HTR-8/SVneo (cell line): ENCODE results near the gene GIMD1.
"Not testable (repeated sequence)": the region's sequence is repeated elsewhere in the genome, so short reads cannot be mapped to it uniquely, and the experiment has no call there.

Experiments
- DNase-seq: peaks from one replicate; pipeline ENCODE4 v3.0.0; 2011; ENCODE audit warnings: low spot score, mixed read lengths; ENCODE audit not compliant: insufficient read length
- FAIRE-seq: peaks from 2 replicates; lab custom pipeline; 2011; peaks lifted over from hg19 to GRCh38; lab: Jason Lieb, UNC

Gene GIMD1

GRCh38 chr4:106353786-106354185, 14.8 kb downstream of the GIMD1 start:
- FAIRE-seq (no peak), DNase-seq (no peak)

GRCh38 chr4:106351016-106351415, 17.6 kb downstream of the GIMD1 start:
- DNase-seq (no peak), FAIRE-seq (no peak)

- no peak for FAIRE-seq
Observed at GRCh38 chr4:106347167-106347566, 21.4 kb downstream of the GIMD1 start.

GRCh38 chr4:106344647-106344970, 24.0 kb downstream of the GIMD1 start:
- no peak for DNase-seq
- no peak for FAIRE-seq

More at GRCh38 chr4:106347167-106347566, 21.4 kb downstream of the GIMD1 start:
- no peak for DNase-seq

- DNase-seq, result no peak
- FAIRE-seq, result no peak
Observed at GRCh38 chr4:106343865-106344646, 24.5 kb downstream of the GIMD1 start.

- FAIRE-seq, result no peak
- DNase-seq, result no peak
Observed at GRCh38 chr4:106340774-106341173, 27.8 kb downstream of the GIMD1 start.

GRCh38 chr4:106339431-106339830, 29.1 kb downstream of the GIMD1 start:
- no peak for DNase-seq
- no peak for FAIRE-seq

- FAIRE-seq (no peak), DNase-seq (no peak)
Observed at GRCh38 chr4:106338671-106339070, 29.9 kb downstream of the GIMD1 start.

GRCh38 chr4:106337916-106338315, 30.7 kb downstream of the GIMD1 start:
- no peak for FAIRE-seq
- no peak for DNase-seq

- no peak for DNase-seq
- no peak for FAIRE-seq
Observed at GRCh38 chr4:106336618-106337017, 32.0 kb downstream of the GIMD1 start.

- FAIRE-seq (no peak), DNase-seq (no peak)
Observed at GRCh38 chr4:106334741-106335470, 33.7 kb downstream of the GIMD1 start.

- DNase-seq, result no peak
- no peak for FAIRE-seq
Observed at GRCh38 chr4:106333186-106333585, 35.4 kb downstream of the GIMD1 start.

GRCh38 chr4:106329041-106329618, 39.4 kb downstream of the GIMD1 start:
- DNase-seq (peak; percentile 11), FAIRE-seq (no peak)

- FAIRE-seq (no peak), DNase-seq (no peak)
Observed at GRCh38 chr4:106325800-106326199, 42.8 kb downstream of the GIMD1 start.

- no peak for DNase-seq
- FAIRE-seq, result no peak
Observed at GRCh38 chr4:106323119-106323518, 45.5 kb downstream of the GIMD1 start.

- not testable (repeated sequence) for FAIRE-seq, DNase-seq
Observed at GRCh38 chr4:106321814-106322213, 46.8 kb downstream of the GIMD1 start.

- not testable (repeated sequence) for DNase-seq, FAIRE-seq
Observed at GRCh38 chr4:106321168-106321567, 47.4 kb downstream of the GIMD1 start.

- no peak for DNase-seq
- no peak for FAIRE-seq
Observed at GRCh38 chr4:106320235-106320634, 48.3 kb downstream of the GIMD1 start.

GRCh38 chr4:106318511-106318910, 50.1 kb downstream of the GIMD1 start:
- FAIRE-seq (no peak), DNase-seq (no peak)

- FAIRE-seq (no peak), DNase-seq (no peak)
Observed at GRCh38 chr4:106317815-106318214, 50.8 kb downstream of the GIMD1 start.

GRCh38 chr4:106316773-106317409, 51.7 kb downstream of the GIMD1 start:
- no peak for DNase-seq
- FAIRE-seq, result no peak
